HG03520 (cell line): Measurements from ENCODE around the gene NAT8.
"Not testable (repeated sequence)": the region's sequence is repeated elsewhere in the genome, so short reads cannot be mapped to it uniquely, and the experiment has no call there.

ENCODE experiments used
- ATAC-seq: cut with Tn5 transposase; IDR thresholded peaks from one replicate; pipeline ENCODE4 v1.9.1; 2021; ENCODE audit warnings: mild to moderate bottlenecking, moderate library complexity; ENCODE audit not compliant: unreplicated experiment

NAT8 gene

GRCh38 chr2:73642338-73643018 is at the start of gene NAT8:
NAT8 (minus strand) TSS chr2:73642422; CDS start chr2:73641628, 794 bp downstream.
- no peak for ATAC-seq

- not testable (repeated sequence) for ATAC-seq
Measured at GRCh38 chr2:73690372-73691088, 48.3 kb upstream of the NAT8 start.

- not testable (repeated sequence) for ATAC-seq
Measured at GRCh38 chr2:73688494-73688893, 46.3 kb upstream of the NAT8 start.

- ATAC-seq: no peak
Measured at GRCh38 chr2:73685764-73686438, 43.7 kb upstream of the NAT8 start.

GRCh38 chr2:73684905-73685304 is 42.7 kb upstream of the NAT8 start:
- ATAC-seq: not testable (repeated sequence)

- not testable (repeated sequence) for ATAC-seq
Measured at GRCh38 chr2:73684325-73684724, 42.1 kb upstream of the NAT8 start.

GRCh38 chr2:73679951-73680571 is 37.8 kb upstream of the NAT8 start:
- ATAC-seq: not testable (repeated sequence)

- not testable (repeated sequence) for ATAC-seq
Measured at GRCh38 chr2:73679237-73679636, 37.0 kb upstream of the NAT8 start.

- not testable (repeated sequence) for ATAC-seq
Measured at GRCh38 chr2:73678008-73678407, 35.8 kb upstream of the NAT8 start.

- not testable (repeated sequence) for ATAC-seq
Measured at GRCh38 chr2:73676211-73676610, 34.0 kb upstream of the NAT8 start.

GRCh38 chr2:73674696-73675157 is 32.5 kb upstream of the NAT8 start:
- ATAC-seq: not testable (repeated sequence)

- ATAC-seq: not testable (repeated sequence)
Measured at GRCh38 chr2:73669976-73670375, 27.8 kb upstream of the NAT8 start.

- ATAC-seq: not testable (repeated sequence)
Measured at GRCh38 chr2:73667239-73667638, 25.0 kb upstream of the NAT8 start.

GRCh38 chr2:73654175-73654574 is 12.0 kb upstream of the NAT8 start:
- ATAC-seq: no peak

GRCh38 chr2:73652348-73652747 is 10.1 kb upstream of the NAT8 start:
- no peak for ATAC-seq

- no peak for ATAC-seq
Measured at GRCh38 chr2:73651591-73652230, 9.5 kb upstream of the NAT8 start.

- not testable (repeated sequence) for ATAC-seq
Measured at GRCh38 chr2:73647690-73648089, 5.5 kb upstream of the NAT8 start.

- no peak for ATAC-seq
Measured at GRCh38 chr2:73641767-73642062, 507 bp downstream of the NAT8 start.

GRCh38 chr2:73640946-73641766 is 1.1 kb downstream of the NAT8 start:
- ATAC-seq: no peak

GRCh38 chr2:73640511-73640911 is 1.7 kb downstream of the NAT8 start:
- no peak for ATAC-seq
